C4-2B (cell line): ENCODE measurements around the gene GYS2.

Source experiments
- ZFX ChIP-seq: fragments of 450-650 bp; IDR thresholded peaks from 2 replicates; pipeline ENCODE4 v1.6.1; 2017
- TF ChIP-seq, protein P1 (sequence below): fragments of 450-650 bp; conservative IDR thresholded peaks from 2 replicates; pipeline ENCODE4 v1.5.1; 2017; ENCODE audit warnings: mild to moderate bottlenecking

- TF ChIP-seq, protein P1, sequence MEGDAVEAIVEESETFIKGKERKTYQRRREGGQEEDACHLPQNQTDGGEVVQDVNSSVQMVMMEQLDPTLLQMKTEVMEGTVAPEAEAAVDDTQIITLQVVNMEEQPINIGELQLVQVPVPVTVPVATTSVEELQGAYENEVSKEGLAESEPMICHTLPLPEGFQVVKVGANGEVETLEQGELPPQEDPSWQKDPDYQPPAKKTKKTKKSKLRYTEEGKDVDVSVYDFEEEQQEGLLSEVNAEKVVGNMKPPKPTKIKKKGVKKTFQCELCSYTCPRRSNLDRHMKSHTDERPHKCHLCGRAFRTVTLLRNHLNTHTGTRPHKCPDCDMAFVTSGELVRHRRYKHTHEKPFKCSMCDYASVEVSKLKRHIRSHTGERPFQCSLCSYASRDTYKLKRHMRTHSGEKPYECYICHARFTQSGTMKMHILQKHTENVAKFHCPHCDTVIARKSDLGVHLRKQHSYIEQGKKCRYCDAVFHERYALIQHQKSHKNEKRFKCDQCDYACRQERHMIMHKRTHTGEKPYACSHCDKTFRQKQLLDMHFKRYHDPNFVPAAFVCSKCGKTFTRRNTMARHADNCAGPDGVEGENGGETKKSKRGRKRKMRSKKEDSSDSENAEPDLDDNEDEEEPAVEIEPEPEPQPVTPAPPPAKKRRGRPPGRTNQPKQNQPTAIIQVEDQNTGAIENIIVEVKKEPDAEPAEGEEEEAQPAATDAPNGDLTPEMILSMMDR = no peak
- no peak for TF ChIP-seq ZFX
Observed at GRCh38 chr12:21505888-21506287, 98.8 kb downstream of the GYS2 start.
